Measurements from ENCODE around the gene PCDH9.

The PCDH9 gene

DNA sequence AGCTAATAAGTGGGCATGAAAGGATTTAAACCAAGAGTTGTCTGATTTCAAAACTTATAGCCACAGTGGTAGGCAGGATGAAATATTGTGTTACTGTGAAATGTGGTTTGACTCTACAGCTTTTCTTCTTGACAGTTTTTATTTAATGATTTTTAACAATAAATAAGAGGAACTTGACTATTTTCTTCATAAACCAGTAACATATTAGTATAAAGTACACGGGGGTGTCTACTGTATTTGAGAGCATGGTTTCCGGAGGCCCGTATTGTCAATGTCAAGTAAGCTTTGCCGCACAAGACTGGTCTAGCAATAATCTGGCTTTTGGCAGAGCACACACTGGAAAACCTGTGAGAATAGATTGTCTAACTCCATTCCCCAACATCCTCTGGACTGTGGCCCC, 894.5 kb downstream of the PCDH9 start:
- Histone ChIP-seq H3K4me1 (ENCODE audit: insufficient read depth, low read length, poor library complexity, severe bottlenecking) (no peaks in the 10 kb centered on the region), H3K36me3 (ENCODE audit: insufficient read depth, low read length) (no peaks in the 10 kb centered on the region), H4K20me1 (ENCODE audit: insufficient read depth, low read length, poor library complexity, severe bottlenecking) (no peaks in the 10 kb centered on the region), H2AFZ (ENCODE audit: low read length) (no peak overlapping the region), H3K4me3 (ENCODE audit: low read length, poor library complexity, severe bottlenecking) (no peak overlapping the region), H3K9me2 (replicated peaks; ENCODE audit: low read depth, low read length) (peaks cover 4% of the 10 kb centered on the region; the same call in 1 of the 2 replicates), H3K9ac (ENCODE audit: low read depth, low read length, poor library complexity, severe bottlenecking) (no peak overlapping the region), H3K79me2 (ENCODE audit: insufficient read depth, low read length) (no peaks in the 10 kb centered on the region), H3F3A (ENCODE audit: low read depth) (no peaks in the 10 kb centered on the region), H3K9me3 (ENCODE audit: insufficient read depth, low read depth, low read length) (no peaks in the 10 kb centered on the region), H3K4me2 (ENCODE audit: low read depth, low read length, poor library complexity, severe bottlenecking) (no peak overlapping the region), H3K27me3 (ENCODE audit: insufficient read depth, low read length, poor library complexity, severe bottlenecking) (no peaks in the 10 kb centered on the region)
- no peak for TF ChIP-seq EZH2phosphoT487 (IDR thresholded peaks at IDR 0.05; ENCODE audit: borderline replicate concordance)
- TF ChIP-seq CTCF (conservative IDR thresholded peaks at IDR 0.05; ENCODE audit: low read length): no peak

- H4K20me1 ChIP-seq (ENCODE audit: insufficient read depth, low read length, poor library complexity, severe bottlenecking): no peaks in the 10 kb centered on the region
- H3K4me3 ChIP-seq (ENCODE audit: low read length, poor library complexity, severe bottlenecking): no peak overlapping the region
- H2AFZ ChIP-seq (ENCODE audit: low read length): no peak overlapping the region
- H3K27me3 ChIP-seq (ENCODE audit: insufficient read depth, low read length, poor library complexity, severe bottlenecking): no peaks in the 10 kb centered on the region
- H3K4me2 ChIP-seq (ENCODE audit: low read depth, low read length, poor library complexity, severe bottlenecking): no peak overlapping the region
- H3K9ac ChIP-seq (ENCODE audit: low read depth, low read length, poor library complexity, severe bottlenecking): no peak overlapping the region
- H3K4me1 ChIP-seq (ENCODE audit: insufficient read depth, low read length, poor library complexity, severe bottlenecking): no peaks in the 10 kb centered on the region
- no peaks in the 10 kb centered on the region for H3K79me2 ChIP-seq (ENCODE audit: insufficient read depth, low read length)
- TF ChIP-seq EZH2phosphoT487 (IDR thresholded peaks at IDR 0.05; ENCODE audit: borderline replicate concordance): no peak
- no peak for TF ChIP-seq CTCF (conservative IDR thresholded peaks at IDR 0.05; ENCODE audit: low read length)
- no peaks in the 10 kb centered on the region for H3K36me3 ChIP-seq (ENCODE audit: insufficient read depth, low read length)
- H3F3A ChIP-seq (ENCODE audit: low read depth): no peaks in the 10 kb centered on the region
- H3K9me3 ChIP-seq (ENCODE audit: insufficient read depth, low read depth, low read length): no peaks in the 10 kb centered on the region
- H3K9me2 ChIP-seq (replicated peaks; ENCODE audit: low read depth, low read length): no peaks in the 10 kb centered on the region; the same call in 1 of the 2 replicates
Measured at GRCh38 chr13:66329988-66330451, 900.1 kb downstream of the PCDH9 start.

GRCh38 chr13:66328476-66328875, 901.7 kb downstream of the PCDH9 start:
- Histone ChIP-seq H3F3A (ENCODE audit: low read depth) (no peaks in the 10 kb centered on the region), H3K4me3 (ENCODE audit: low read length, poor library complexity, severe bottlenecking) (no peak overlapping the region), H2AFZ (ENCODE audit: low read length) (no peak overlapping the region), H3K79me2 (ENCODE audit: insufficient read depth, low read length) (no peaks in the 10 kb centered on the region), H3K4me1 (ENCODE audit: insufficient read depth, low read length, poor library complexity, severe bottlenecking) (no peaks in the 10 kb centered on the region), H3K27me3 (ENCODE audit: insufficient read depth, low read length, poor library complexity, severe bottlenecking) (no peaks in the 10 kb centered on the region), H3K36me3 (ENCODE audit: insufficient read depth, low read length) (no peaks in the 10 kb centered on the region), H3K4me2 (ENCODE audit: low read depth, low read length, poor library complexity, severe bottlenecking) (no peak overlapping the region), H3K9ac (ENCODE audit: low read depth, low read length, poor library complexity, severe bottlenecking) (no peak overlapping the region), H3K9me3 (ENCODE audit: insufficient read depth, low read depth, low read length) (no peaks in the 10 kb centered on the region), H4K20me1 (ENCODE audit: insufficient read depth, low read length, poor library complexity, severe bottlenecking) (no peaks in the 10 kb centered on the region), H3K9me2 (replicated peaks; ENCODE audit: low read depth, low read length) (no peaks in the 10 kb centered on the region; the same call in 1 of the 2 replicates)
- TF ChIP-seq EZH2phosphoT487 (IDR thresholded peaks at IDR 0.05; ENCODE audit: borderline replicate concordance) (no peak), CTCF (conservative IDR thresholded peaks at IDR 0.05; ENCODE audit: low read length) (no peak)

Measured in Loucy (cell line).